SK-N-SH treated with all-trans-retinoic acid at 6 μM for 48 hours (cell line): ENCODE data around the gene HERPUD2.

Experiments
- ATAC-seq: fragments of 200-7000 bp; cut with Tn5 transposase; 3 replicates; pipeline ENCODE4 v1.9.1; 2020; ENCODE audit warnings: mild to moderate bottlenecking, moderate library complexity
- ARNTL ChIP-seq: fragments of 450-650 bp; formaldehyde crosslinking; IDR thresholded peaks from 2 replicates; pipeline ENCODE4 v1.5.0; 2020; ENCODE audit warnings: low read depth, mild to moderate bottlenecking, moderate library complexity, borderline replicate concordance
- BACH2 ChIP-seq: fragments of 250-450 bp; sonication (Bioruptor Pico); IDR thresholded peaks from 2 replicates; pipeline ENCODE4 v1.9.0; 2021; ENCODE audit warnings: mild to moderate bottlenecking, borderline replicate concordance
- CSDC2 ChIP-seq: fragments of 250-450 bp; sonication (Bioruptor Pico); IDR thresholded peaks from 2 replicates; pipeline ENCODE4 v1.5.0; 2020; ENCODE audit warnings: mild to moderate bottlenecking, moderate library complexity
- ESRRG ChIP-seq: fragments of 250-450 bp; sonication (Bioruptor Pico); IDR thresholded peaks from 2 replicates; pipeline ENCODE4 v1.6.1; 2021; ENCODE audit warnings: mild to moderate bottlenecking
- GLIS3 ChIP-seq: fragments of 250-450 bp; sonication (Bioruptor Pico); IDR thresholded peaks from 2 replicates; pipeline ENCODE4 v1.5.0; 2020; ENCODE audit warnings: mild to moderate bottlenecking, moderate library complexity
- OSR1 ChIP-seq: fragments of 250-450 bp; sonication (Bioruptor Pico); IDR thresholded peaks from 2 replicates; pipeline ENCODE4 v1.8.0; 2022; ENCODE audit warnings: moderate library complexity, mild to moderate bottlenecking, inconsistent platforms
- PPARA ChIP-seq: fragments of 250-450 bp; sonication (Bioruptor Pico); IDR thresholded peaks from 2 replicates; pipeline ENCODE4 v1.5.0; 2020; ENCODE audit warnings: mild to moderate bottlenecking, borderline replicate concordance
- RARB ChIP-seq: fragments of 250-450 bp; sonication (Bioruptor Pico); IDR thresholded peaks from 2 replicates; pipeline ENCODE4 v1.8.0; 2021; ENCODE audit warnings: mild to moderate bottlenecking, moderate library complexity
- SNAI2 ChIP-seq: fragments of 250-450 bp; sonication (Bioruptor Pico); IDR thresholded peaks from 2 replicates; pipeline ENCODE4 v1.5.0; 2020; ENCODE audit warnings: mild to moderate bottlenecking, moderate library complexity
- TCF4 ChIP-seq: fragments of 250-450 bp; sonication (Bioruptor Pico); IDR thresholded peaks from 2 replicates; pipeline ENCODE4 v1.8.0; 2021; ENCODE audit warnings: mild to moderate bottlenecking, moderate library complexity, borderline replicate concordance
- TOX ChIP-seq: fragments of 250-450 bp; sonication (Bioruptor Pico); IDR thresholded peaks from 2 replicates; pipeline ENCODE4 v1.8.0; 2021; ENCODE audit warnings: mild to moderate bottlenecking, moderate library complexity, borderline replicate concordance
- ZC3H10 ChIP-seq: fragments of 250-450 bp; sonication (Bioruptor Pico); IDR thresholded peaks from 2 replicates; pipeline ENCODE4 v1.5.1; 2021; ENCODE audit warnings: mild to moderate bottlenecking, moderate library complexity
- ZFP3 ChIP-seq: fragments of 250-450 bp; sonication (Bioruptor Pico); IDR thresholded peaks from 2 replicates; pipeline ENCODE4 v1.5.0; 2020; ENCODE audit warnings: mild to moderate bottlenecking, moderate library complexity
- ZFP30 ChIP-seq: fragments of 450-650 bp; formaldehyde crosslinking; IDR thresholded peaks from 2 replicates; pipeline ENCODE4 v1.5.0; 2022; ENCODE audit warnings: mild to moderate bottlenecking, moderate library complexity
- ZNF565 ChIP-seq: fragments of 450-650 bp; formaldehyde crosslinking; conservative IDR thresholded peaks from 2 replicates; pipeline ENCODE4 v1.5.0; 2020; ENCODE audit warnings: low read depth, mild to moderate bottlenecking, moderate library complexity
- ZNF70 ChIP-seq: fragments of 450-650 bp; formaldehyde crosslinking; IDR thresholded peaks from 2 replicates; pipeline ENCODE4 v1.5.0; 2020; ENCODE audit warnings: mild to moderate bottlenecking, moderate library complexity
- ZNF8 ChIP-seq: fragments of 450-650 bp; formaldehyde crosslinking; IDR thresholded peaks from 2 replicates; pipeline ENCODE4 v1.5.0; 2020; ENCODE audit warnings: mild to moderate bottlenecking, moderate library complexity
- TF ChIP-seq, protein P1 (sequence below): fragments of 250-450 bp; sonication (Bioruptor Pico); IDR thresholded peaks from 2 replicates; pipeline ENCODE4 v1.8.0; 2020; ENCODE audit warnings: mild to moderate bottlenecking, moderate library complexity, borderline replicate concordance
- TF ChIP-seq, protein P2 (sequence below): fragments of 250-450 bp; sonication (Bioruptor Pico); IDR thresholded peaks from 2 replicates; pipeline ENCODE4 v1.5.1; 2021; ENCODE audit warnings: mild to moderate bottlenecking, moderate library complexity
- TF ChIP-seq, protein P3 (sequence below): fragments of 250-450 bp; sonication (Bioruptor Pico); IDR thresholded peaks from 2 replicates; pipeline ENCODE4 v1.8.0; 2021; ENCODE audit warnings: low read depth, mild to moderate bottlenecking, moderate library complexity, borderline replicate concordance
- TF ChIP-seq, protein P4 (sequence below): fragments of 250-450 bp; sonication (Bioruptor Pico); IDR thresholded peaks from 2 replicates; pipeline ENCODE4 v1.5.1; 2020; ENCODE audit warnings: low read depth, mild to moderate bottlenecking, moderate library complexity

Gene HERPUD2

GRCh38 chr7:35645691-35646090 is 49.2 kb downstream of the HERPUD2 start:
- no peak for TF ChIP-seq ARNTL (CRISPR knock-in tag)
- TF ChIP-seq ESRRG (CRISPR knock-in tag) = no peak
- no peak for TF ChIP-seq OSR1 (CRISPR knock-in tag)
- no peak for TF ChIP-seq ZNF8
- no peak for TF ChIP-seq ZFP3 (CRISPR knock-in tag)
- no peak for TF ChIP-seq GLIS3 (CRISPR knock-in tag)
- TF ChIP-seq, protein P1, sequence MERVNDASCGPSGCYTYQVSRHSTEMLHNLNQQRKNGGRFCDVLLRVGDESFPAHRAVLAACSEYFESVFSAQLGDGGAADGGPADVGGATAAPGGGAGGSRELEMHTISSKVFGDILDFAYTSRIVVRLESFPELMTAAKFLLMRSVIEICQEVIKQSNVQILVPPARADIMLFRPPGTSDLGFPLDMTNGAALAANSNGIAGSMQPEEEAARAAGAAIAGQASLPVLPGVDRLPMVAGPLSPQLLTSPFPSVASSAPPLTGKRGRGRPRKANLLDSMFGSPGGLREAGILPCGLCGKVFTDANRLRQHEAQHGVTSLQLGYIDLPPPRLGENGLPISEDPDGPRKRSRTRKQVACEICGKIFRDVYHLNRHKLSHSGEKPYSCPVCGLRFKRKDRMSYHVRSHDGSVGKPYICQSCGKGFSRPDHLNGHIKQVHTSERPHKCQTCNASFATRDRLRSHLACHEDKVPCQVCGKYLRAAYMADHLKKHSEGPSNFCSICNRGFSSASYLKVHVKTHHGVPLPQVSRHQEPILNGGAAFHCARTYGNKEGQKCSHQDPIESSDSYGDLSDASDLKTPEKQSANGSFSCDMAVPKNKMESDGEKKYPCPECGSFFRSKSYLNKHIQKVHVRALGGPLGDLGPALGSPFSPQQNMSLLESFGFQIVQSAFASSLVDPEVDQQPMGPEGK (CRISPR knock-in tag) = no peak
- no peak for TF ChIP-seq ZNF565 (CRISPR knock-in tag)
- TF ChIP-seq TCF4 = no peak
- TF ChIP-seq ZC3H10 (CRISPR knock-in tag) = no peak
- no peak for TF ChIP-seq SNAI2 (CRISPR knock-in tag)
- TF ChIP-seq ZNF70 = no peak
- no peak for TF ChIP-seq ZFP30 (CRISPR knock-in tag)
- TF ChIP-seq, protein P2, sequence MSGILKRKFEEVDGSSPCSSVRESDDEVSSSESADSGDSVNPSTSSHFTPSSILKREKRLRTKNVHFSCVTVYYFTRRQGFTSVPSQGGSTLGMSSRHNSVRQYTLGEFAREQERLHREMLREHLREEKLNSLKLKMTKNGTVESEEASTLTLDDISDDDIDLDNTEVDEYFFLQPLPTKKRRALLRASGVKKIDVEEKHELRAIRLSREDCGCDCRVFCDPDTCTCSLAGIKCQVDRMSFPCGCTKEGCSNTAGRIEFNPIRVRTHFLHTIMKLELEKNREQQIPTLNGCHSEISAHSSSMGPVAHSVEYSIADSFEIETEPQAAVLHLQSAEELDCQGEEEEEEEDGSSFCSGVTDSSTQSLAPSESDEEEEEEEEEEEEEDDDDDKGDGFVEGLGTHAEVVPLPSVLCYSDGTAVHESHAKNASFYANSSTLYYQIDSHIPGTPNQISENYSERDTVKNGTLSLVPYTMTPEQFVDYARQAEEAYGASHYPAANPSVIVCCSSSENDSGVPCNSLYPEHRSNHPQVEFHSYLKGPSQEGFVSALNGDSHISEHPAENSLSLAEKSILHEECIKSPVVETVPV (CRISPR knock-in tag) = no peak
- TF ChIP-seq, protein P3, sequence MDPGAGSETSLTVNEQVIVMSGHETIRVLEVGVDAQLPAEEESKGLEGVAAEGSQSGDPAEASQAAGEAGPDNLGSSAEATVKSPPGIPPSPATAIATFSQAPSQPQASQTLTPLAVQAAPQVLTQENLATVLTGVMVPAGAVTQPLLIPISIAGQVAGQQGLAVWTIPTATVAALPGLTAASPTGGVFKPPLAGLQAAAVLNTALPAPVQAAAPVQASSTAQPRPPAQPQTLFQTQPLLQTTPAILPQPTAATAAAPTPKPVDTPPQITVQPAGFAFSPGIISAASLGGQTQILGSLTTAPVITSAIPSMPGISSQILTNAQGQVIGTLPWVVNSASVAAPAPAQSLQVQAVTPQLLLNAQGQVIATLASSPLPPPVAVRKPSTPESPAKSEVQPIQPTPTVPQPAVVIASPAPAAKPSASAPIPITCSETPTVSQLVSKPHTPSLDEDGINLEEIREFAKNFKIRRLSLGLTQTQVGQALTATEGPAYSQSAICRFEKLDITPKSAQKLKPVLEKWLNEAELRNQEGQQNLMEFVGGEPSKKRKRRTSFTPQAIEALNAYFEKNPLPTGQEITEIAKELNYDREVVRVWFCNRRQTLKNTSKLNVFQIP = no peak
- TF ChIP-seq, protein P4, sequence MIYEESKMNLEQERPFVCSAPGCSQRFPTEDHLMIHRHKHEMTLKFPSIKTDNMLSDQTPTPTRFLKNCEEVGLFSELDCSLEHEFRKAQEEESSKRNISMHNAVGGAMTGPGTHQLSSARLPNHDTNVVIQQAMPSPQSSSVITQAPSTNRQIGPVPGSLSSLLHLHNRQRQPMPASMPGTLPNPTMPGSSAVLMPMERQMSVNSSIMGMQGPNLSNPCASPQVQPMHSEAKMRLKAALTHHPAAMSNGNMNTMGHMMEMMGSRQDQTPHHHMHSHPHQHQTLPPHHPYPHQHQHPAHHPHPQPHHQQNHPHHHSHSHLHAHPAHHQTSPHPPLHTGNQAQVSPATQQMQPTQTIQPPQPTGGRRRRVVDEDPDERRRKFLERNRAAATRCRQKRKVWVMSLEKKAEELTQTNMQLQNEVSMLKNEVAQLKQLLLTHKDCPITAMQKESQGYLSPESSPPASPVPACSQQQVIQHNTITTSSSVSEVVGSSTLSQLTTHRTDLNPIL (CRISPR knock-in tag) = no peak
- TF ChIP-seq CSDC2 (CRISPR knock-in tag) = no peak
- ATAC-seq = no peak

- TF ChIP-seq BACH2 (CRISPR knock-in tag) = no peak
- no peak for TF ChIP-seq TOX (CRISPR knock-in tag)
- TF ChIP-seq, protein P3 = no peak
- no peak for TF ChIP-seq OSR1 (CRISPR knock-in tag)
- TF ChIP-seq ZNF565 (CRISPR knock-in tag) = no peak
- TF ChIP-seq ZNF8 = no peak
- TF ChIP-seq ZNF70 = no peak
- TF ChIP-seq, protein P4 (CRISPR knock-in tag) = no peak
- no peak for TF ChIP-seq RARB (CRISPR knock-in tag)
- TF ChIP-seq, protein P1 (CRISPR knock-in tag) = no peak
- TF ChIP-seq PPARA (CRISPR knock-in tag) = no peak
- TF ChIP-seq, protein P2 (CRISPR knock-in tag) = no peak
- no peak for TF ChIP-seq ZFP30 (CRISPR knock-in tag)
- no peak for TF ChIP-seq GLIS3 (CRISPR knock-in tag)
- TF ChIP-seq ZFP3 (CRISPR knock-in tag) = no peak
- no peak for TF ChIP-seq TCF4
- TF ChIP-seq ZC3H10 (CRISPR knock-in tag) = no peak
- no peak for TF ChIP-seq ARNTL (CRISPR knock-in tag)
- peak; percentile 66 for ATAC-seq
Measured at GRCh38 chr7:35630024-35630972, 64.6 kb downstream of the HERPUD2 start.
